Neural cell (in vitro differentiated cells): ENCODE results near the gene ORAI1. TPM values are rescaled to one million over a fixed set of nuclear protein-coding genes. Genes with fewer than 3 reads are reported as not detected.

Experiments
- H2AFZ ChIP-seq: fragments of 200-600, 300-800 bp; sonication (generic), shearing (Covaris generic); 2 replicates; pipeline ENCODE4 v1.6.0; 2014; ENCODE audit warnings: low read depth, mild to moderate bottlenecking, antibody characterized with exemption, low read length, moderate library complexity
- H3F3A ChIP-seq: fragments of 200-600 bp; shearing (Covaris generic); 2 replicates; pipeline ENCODE4 v1.6.1; 2016; ENCODE audit warnings: mild to moderate bottlenecking, moderate library complexity, mixed read lengths, antibody characterized with exemption, low read length; ENCODE audit not compliant: insufficient read depth, poor library complexity, severe bottlenecking
- H3K27ac ChIP-seq: fragments of 200-600, 300-800 bp; sonication (generic), shearing (Covaris generic); 2 replicates; pipeline ENCODE4 v1.5.1; 2014; ENCODE audit warnings: mild to moderate bottlenecking, low read length, moderate library complexity
- H3K27me3 ChIP-seq: fragments of 300-800, 200-600 bp; sonication (generic), shearing (Covaris generic); 2 replicates; pipeline ENCODE4 v1.6.0; 2014; ENCODE audit warnings: mild to moderate bottlenecking, low read depth, low read length, moderate library complexity; ENCODE audit not compliant: insufficient read depth
- H3K36me3 ChIP-seq: fragments of 300-800, 200-600 bp; sonication (generic), shearing (Covaris generic); 2 replicates; pipeline ENCODE4 v1.5.1; 2014; ENCODE audit warnings: mild to moderate bottlenecking, antibody characterized with exemption, low read length, moderate library complexity; ENCODE audit not compliant: insufficient read depth
- H3K4me2 ChIP-seq: fragments of 300-800, 200-600 bp; sonication (generic), shearing (Covaris generic); 2 replicates; pipeline ENCODE4 v1.6.0; 2014; ENCODE audit warnings: mild to moderate bottlenecking, low read length
- H3K4me3 ChIP-seq: fragments of 300-800, 200-600 bp; sonication (generic), shearing (Covaris generic); 2 replicates; pipeline ENCODE4 v1.5.1; 2014; ENCODE audit warnings: mild to moderate bottlenecking, low read length, moderate library complexity
- H3K79me2 ChIP-seq: fragments of 200-600 bp; shearing (Covaris generic); replicated peaks from 2 replicates; pipeline ENCODE4 v1.6.0; 2014; ENCODE audit warnings: mild to moderate bottlenecking, low read length, moderate library complexity; ENCODE audit not compliant: insufficient read depth
- H3K9ac ChIP-seq: fragments of 300-800, 200-600 bp; sonication (generic), shearing (Covaris generic); 2 replicates; pipeline ENCODE4 v1.6.1; 2016; ENCODE audit warnings: mild to moderate bottlenecking, low read length, mixed read lengths
- H3K9me2 ChIP-seq: fragments of 200-600 bp; shearing (Covaris generic); 2 replicates; pipeline ENCODE4 v1.6.1; 2016; ENCODE audit warnings: mild to moderate bottlenecking, low read length, mixed read lengths; ENCODE audit not compliant: insufficient read depth
- H3K9me3 ChIP-seq: fragments of 200-600, 300-800 bp; sonication (generic), shearing (Covaris generic); 2 replicates; pipeline ENCODE4 v1.6.1; 2016; ENCODE audit warnings: mild to moderate bottlenecking, mixed run types, low read length, moderate library complexity, mixed read lengths
- H4K20me1 ChIP-seq: fragments of 200-600 bp; shearing (Covaris generic); 2 replicates; pipeline ENCODE4 v1.6.1; 2016; ENCODE audit warnings: mild to moderate bottlenecking, mixed run types; ENCODE audit not compliant: insufficient read depth
- CTCF ChIP-seq: fragments of 450-650 bp; IDR thresholded peaks from 2 replicates; pipeline ENCODE4 v1.5.1; 2014; ENCODE audit warnings: antibody characterized with exemption, mild to moderate bottlenecking, moderate library complexity; ENCODE audit not compliant: poor library complexity, severe bottlenecking
- EP300 ChIP-seq: fragments of 450-650 bp; conservative IDR thresholded peaks from 2 replicates; pipeline ENCODE4 v1.6.1; 2014; ENCODE audit warnings: antibody characterized with exemption, mild to moderate bottlenecking, moderate library complexity; ENCODE audit not compliant: poor library complexity, severe bottlenecking
- EZH2 ChIP-seq: fragments of 200-600, 300-800 bp; shearing (Covaris generic), sonication (generic); IDR thresholded peaks from 2 replicates; pipeline ENCODE4 v1.6.1; 2014; ENCODE audit warnings: antibody characterized with exemption, low read length, borderline replicate concordance, mild to moderate bottlenecking; ENCODE audit not compliant: insufficient read depth, poor library complexity, severe bottlenecking
- MXI1 ChIP-seq: fragments of 450-650 bp; conservative IDR thresholded peaks from 2 replicates; pipeline ENCODE4 v1.6.1; 2014; ENCODE audit warnings: antibody characterized with exemption, mild to moderate bottlenecking; ENCODE audit not compliant: poor library complexity, severe bottlenecking
- POLR2AphosphoS5 ChIP-seq: IDR thresholded peaks from 2 replicates; pipeline ENCODE4 v1.6.1; 2012
- RAD21 ChIP-seq: fragments of 450-650 bp; conservative IDR thresholded peaks from 2 replicates; pipeline ENCODE4 v1.6.1; 2014; ENCODE audit warnings: antibody characterized with exemption, mild to moderate bottlenecking, moderate library complexity
- SMC3 ChIP-seq: fragments of 450-650 bp; conservative IDR thresholded peaks from 2 replicates; pipeline ENCODE4 v1.6.1; 2014; ENCODE audit warnings: antibody characterized with exemption, mild to moderate bottlenecking, moderate library complexity; ENCODE audit not compliant: poor library complexity
- TAF1 ChIP-seq: IDR thresholded peaks from 2 replicates; pipeline ENCODE4 v1.6.1; 2012; ENCODE audit warnings: low read depth
- polyA plus RNA-seq: library from polyadenylated mRNA; depleted of rRNA; stranded (reverse); fragments of >200 nt; gene quantifications from 2 replicates; pipeline ENCODE4 v1.2.3, GENCODE V29; 2014
- TF ChIP-seq, protein P1 (sequence below): IDR thresholded peaks from 2 replicates; pipeline ENCODE4 v1.6.1; 2012; ENCODE audit warnings: borderline replicate concordance

The ORAI1 gene
- polyA plus RNA-seq, 1 donor from 2014 or later, result 0.78 TPM

GRCh38 chr12:121676190-121676589 is 49.9 kb downstream of the ORAI1 start:
- no peak for TF ChIP-seq EP300
- TF ChIP-seq RAD21, result no peak
- no peaks in the 10 kb centered on the region for H3F3A ChIP-seq
- H3K9ac ChIP-seq, result no peak overlapping the region
- no peaks in the 10 kb centered on the region for H3K27me3 ChIP-seq
- no peaks in the 10 kb centered on the region for H3K79me2 ChIP-seq
- no peak overlapping the region for H3K4me2 ChIP-seq
- no peaks in the 10 kb centered on the region for H3K9me2 ChIP-seq
- H3K9me3 ChIP-seq, result no peaks in the 10 kb centered on the region
- no peaks in the 10 kb centered on the region for H3K36me3 ChIP-seq
- no peak overlapping the region for H3K27ac ChIP-seq
- H3K4me3 ChIP-seq, result no peak overlapping the region
- no peak overlapping the region for H2AFZ ChIP-seq
- no peaks in the 10 kb centered on the region for H4K20me1 ChIP-seq

GRCh38 chr12:121678305-121678704 is 52.0 kb downstream of the ORAI1 start:
- no peak overlapping the region for H3K4me2 ChIP-seq
- no peaks in the 10 kb centered on the region for H3K36me3 ChIP-seq
- no peaks in the 10 kb centered on the region for H3K9me2 ChIP-seq
- H3K27me3 ChIP-seq, result no peaks in the 10 kb centered on the region
- H3K9me3 ChIP-seq, result no peaks in the 10 kb centered on the region
- H3K4me3 ChIP-seq, result no peak overlapping the region
- no peaks in the 10 kb centered on the region for H3F3A ChIP-seq
- H4K20me1 ChIP-seq, result no peaks in the 10 kb centered on the region
- no peak overlapping the region for H2AFZ ChIP-seq
- H3K79me2 ChIP-seq, result no peaks in the 10 kb centered on the region
- TF ChIP-seq TAF1 (no peak), EP300 (no peak), MXI1 (no peak), CTCF (no peak), EZH2 (no peak), POLR2AphosphoS5 (no peak), RAD21 (no peak), SMC3 (no peak)
- TF ChIP-seq, protein P1, sequence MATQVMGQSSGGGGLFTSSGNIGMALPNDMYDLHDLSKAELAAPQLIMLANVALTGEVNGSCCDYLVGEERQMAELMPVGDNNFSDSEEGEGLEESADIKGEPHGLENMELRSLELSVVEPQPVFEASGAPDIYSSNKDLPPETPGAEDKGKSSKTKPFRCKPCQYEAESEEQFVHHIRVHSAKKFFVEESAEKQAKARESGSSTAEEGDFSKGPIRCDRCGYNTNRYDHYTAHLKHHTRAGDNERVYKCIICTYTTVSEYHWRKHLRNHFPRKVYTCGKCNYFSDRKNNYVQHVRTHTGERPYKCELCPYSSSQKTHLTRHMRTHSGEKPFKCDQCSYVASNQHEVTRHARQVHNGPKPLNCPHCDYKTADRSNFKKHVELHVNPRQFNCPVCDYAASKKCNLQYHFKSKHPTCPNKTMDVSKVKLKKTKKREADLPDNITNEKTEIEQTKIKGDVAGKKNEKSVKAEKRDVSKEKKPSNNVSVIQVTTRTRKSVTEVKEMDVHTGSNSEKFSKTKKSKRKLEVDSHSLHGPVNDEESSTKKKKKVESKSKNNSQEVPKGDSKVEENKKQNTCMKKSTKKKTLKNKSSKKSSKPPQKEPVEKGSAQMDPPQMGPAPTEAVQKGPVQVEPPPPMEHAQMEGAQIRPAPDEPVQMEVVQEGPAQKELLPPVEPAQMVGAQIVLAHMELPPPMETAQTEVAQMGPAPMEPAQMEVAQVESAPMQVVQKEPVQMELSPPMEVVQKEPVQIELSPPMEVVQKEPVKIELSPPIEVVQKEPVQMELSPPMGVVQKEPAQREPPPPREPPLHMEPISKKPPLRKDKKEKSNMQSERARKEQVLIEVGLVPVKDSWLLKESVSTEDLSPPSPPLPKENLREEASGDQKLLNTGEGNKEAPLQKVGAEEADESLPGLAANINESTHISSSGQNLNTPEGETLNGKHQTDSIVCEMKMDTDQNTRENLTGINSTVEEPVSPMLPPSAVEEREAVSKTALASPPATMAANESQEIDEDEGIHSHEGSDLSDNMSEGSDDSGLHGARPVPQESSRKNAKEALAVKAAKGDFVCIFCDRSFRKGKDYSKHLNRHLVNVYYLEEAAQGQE, result no peak
- H3K9ac ChIP-seq, result no peak overlapping the region
- no peak overlapping the region for H3K27ac ChIP-seq

DNA sequence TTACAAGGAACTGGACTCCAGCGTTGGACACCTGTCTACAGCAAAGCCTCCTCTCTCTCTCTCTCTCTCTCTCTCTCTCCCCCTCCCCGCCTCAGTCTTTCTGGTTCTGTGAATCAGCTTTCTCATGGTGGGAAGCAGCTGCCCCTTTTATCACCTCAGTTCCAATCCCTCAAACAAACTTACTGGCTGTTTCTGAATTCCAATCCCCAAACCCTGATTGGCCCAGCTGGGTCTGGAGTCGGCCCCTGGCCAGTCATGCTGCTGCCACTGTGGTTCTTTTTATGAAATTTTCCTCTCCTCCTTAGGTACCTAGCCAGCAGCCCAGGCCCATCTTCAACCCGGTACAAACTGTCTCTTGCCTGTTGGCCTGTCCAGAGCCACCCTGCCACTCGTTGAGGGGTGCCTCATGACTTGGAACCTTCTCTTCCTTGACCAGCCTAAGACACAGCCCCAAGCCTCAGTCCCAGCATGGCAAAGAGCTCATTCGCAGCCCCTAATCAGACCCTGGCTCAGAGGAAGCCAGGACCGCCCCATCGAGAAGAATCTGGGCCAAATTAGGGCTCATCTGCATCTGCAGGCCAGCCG is 52.5 kb downstream of the ORAI1 start:
- Histone ChIP-seq H3K27ac (no peak overlapping the region), H3K9me2 (no peaks in the 10 kb centered on the region), H2AFZ (no peak overlapping the region), H3K79me2 (no peaks in the 10 kb centered on the region), H3K9me3 (no peaks in the 10 kb centered on the region), H3K27me3 (no peaks in the 10 kb centered on the region), H3K4me3 (no peak overlapping the region), H3K36me3 (no peaks in the 10 kb centered on the region), H3K4me2 (no peak overlapping the region), H3K9ac (no peak overlapping the region), H4K20me1 (no peaks in the 10 kb centered on the region), H3F3A (no peaks in the 10 kb centered on the region)
- TF ChIP-seq MXI1 (no peak), TAF1 (no peak), SMC3 (no peak), CTCF (no peak), RAD21 (no peak), EZH2 (no peak), POLR2AphosphoS5 (no peak), EP300 (no peak)
- TF ChIP-seq, protein P1, result no peak
